ENCODE results near the gene FSTL4.

- TF ChIP-seq CTCF (IDR thresholded peaks at IDR 0.05 in 4 of 5, conservative IDR thresholded peaks at IDR 0.05 in 1 of 5), result no peak
- no peak for TF ChIP-seq POLR2A (IDR thresholded peaks at IDR 0.05)
Observed at GRCh38 chr5:133509742-133510079, 102.6 kb downstream of the FSTL4 start.

All from gastrocnemius medialis (tissue), 4 donors.